ENCODE data around the gene ERICH6B.
"Not testable (repeated sequence)": the region's sequence is repeated elsewhere in the genome, so short reads cannot be mapped to it uniquely, and the experiment has no call there.

- not testable (repeated sequence) for TF ChIP-seq FOXK2 (IDR thresholded peaks at IDR 0.05); FOXM1 (IDR thresholded peaks at IDR 0.05; ENCODE audit: borderline replicate concordance); BHLHE40 (IDR thresholded peaks at IDR 0.05; ENCODE audit: borderline replicate concordance); ELF4 (IDR thresholded peaks at IDR 0.05); LEF1 (IDR thresholded peaks at IDR 0.05; ENCODE audit: borderline replicate concordance); NFRKB (IDR thresholded peaks at IDR 0.05); FOXA1 (IDR thresholded peaks at IDR 0.05); ARNT (IDR thresholded peaks at IDR 0.05); SUZ12 (IDR thresholded peaks at IDR 0.05); ZNF384 (IDR thresholded peaks at IDR 0.05)
Measured at GRCh38 chr13:45662903-45663302, 47.4 kb upstream of the ERICH6B start.
